Measurements from ENCODE around the gene SGK1. TPM values are rescaled to one million over a fixed set of nuclear protein-coding genes. Genes with fewer than 3 reads are reported as not detected.

SGK1 gene
- total and polyA plus RNA-seq, 7 donors = 17.2 to 352 (median 35.2) TPM

DNA sequence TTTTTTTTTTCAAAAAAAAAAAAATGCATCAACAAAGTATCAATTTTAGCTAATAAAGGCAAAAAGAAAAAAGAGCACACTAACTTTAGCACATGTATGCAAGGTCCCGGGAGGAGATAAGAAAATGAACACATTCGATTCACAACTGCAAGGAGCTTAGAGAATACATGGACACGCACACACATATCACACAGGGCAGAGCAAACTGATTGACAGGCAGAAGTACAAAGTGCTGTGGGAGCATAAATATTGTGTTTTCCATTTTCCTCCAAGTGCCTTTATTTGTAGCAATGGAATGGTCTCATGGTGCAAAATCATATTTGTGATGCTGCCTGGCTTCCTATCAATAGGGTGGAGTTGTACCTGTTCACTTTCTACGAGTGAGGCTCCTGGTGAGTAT lies 63.8 kb downstream of the SGK1 start:
- H3K36me3 ChIP-seq = no peaks in the 10 kb centered on the region
- 94 to 96% methylated on average over 4 of the region's 4 CpGs for WGBS, 2 donors
- intact Hi-C loops (cut with DNase I) = no loop called here
- TF ChIP-seq POLR2AphosphoS5 (IDR thresholded peaks at IDR 0.05) = no peak
- TF ChIP-seq, protein P1, sequence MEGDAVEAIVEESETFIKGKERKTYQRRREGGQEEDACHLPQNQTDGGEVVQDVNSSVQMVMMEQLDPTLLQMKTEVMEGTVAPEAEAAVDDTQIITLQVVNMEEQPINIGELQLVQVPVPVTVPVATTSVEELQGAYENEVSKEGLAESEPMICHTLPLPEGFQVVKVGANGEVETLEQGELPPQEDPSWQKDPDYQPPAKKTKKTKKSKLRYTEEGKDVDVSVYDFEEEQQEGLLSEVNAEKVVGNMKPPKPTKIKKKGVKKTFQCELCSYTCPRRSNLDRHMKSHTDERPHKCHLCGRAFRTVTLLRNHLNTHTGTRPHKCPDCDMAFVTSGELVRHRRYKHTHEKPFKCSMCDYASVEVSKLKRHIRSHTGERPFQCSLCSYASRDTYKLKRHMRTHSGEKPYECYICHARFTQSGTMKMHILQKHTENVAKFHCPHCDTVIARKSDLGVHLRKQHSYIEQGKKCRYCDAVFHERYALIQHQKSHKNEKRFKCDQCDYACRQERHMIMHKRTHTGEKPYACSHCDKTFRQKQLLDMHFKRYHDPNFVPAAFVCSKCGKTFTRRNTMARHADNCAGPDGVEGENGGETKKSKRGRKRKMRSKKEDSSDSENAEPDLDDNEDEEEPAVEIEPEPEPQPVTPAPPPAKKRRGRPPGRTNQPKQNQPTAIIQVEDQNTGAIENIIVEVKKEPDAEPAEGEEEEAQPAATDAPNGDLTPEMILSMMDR (IDR thresholded peaks at IDR 0.05) = no peak
- TF ChIP-seq EP300 (IDR thresholded peaks at IDR 0.05) = no peak
- TF ChIP-seq POLR2A (IDR thresholded peaks at IDR 0.05) = no peak
- no peak for DNase-seq
- no peaks in the 10 kb centered on the region for H3K9me3 ChIP-seq
- no peaks in the 10 kb centered on the region for H3K27me3 ChIP-seq
- no peak overlapping the region for H3K27ac ChIP-seq
- H3K4me1 ChIP-seq = no peaks in the 10 kb centered on the region
- no peak overlapping the region for H3K4me3 ChIP-seq

DNA sequence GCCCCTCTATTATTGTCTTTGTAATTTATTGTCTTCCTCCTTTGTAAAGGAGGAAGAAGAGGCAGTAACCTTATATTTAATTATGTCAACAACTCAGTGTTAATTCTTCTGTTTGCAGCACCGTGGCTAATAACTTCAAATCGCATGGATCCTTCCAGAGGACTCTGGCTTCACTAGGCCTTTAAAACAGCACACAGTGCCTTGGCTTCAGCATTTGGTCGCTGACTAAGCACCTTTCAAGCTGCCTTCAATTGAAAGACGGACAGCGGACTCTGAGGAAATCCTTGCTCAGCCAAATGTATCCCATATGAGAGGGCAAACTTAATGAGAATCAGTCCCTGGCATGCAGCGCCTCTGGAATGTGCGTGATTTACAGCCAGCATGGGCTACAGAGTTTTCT lies 64.2 kb downstream of the SGK1 start:
- no peaks in the 10 kb centered on the region for H3K9me3 ChIP-seq
- H3K4me3 ChIP-seq = no peak overlapping the region
- no peaks in the 10 kb centered on the region for H3K4me1 ChIP-seq
- no peaks in the 10 kb centered on the region for H3K27me3 ChIP-seq
- intact Hi-C loops (cut with DNase I) = no loop called here
- no peak overlapping the region for H3K27ac ChIP-seq
- H3K36me3 ChIP-seq = no peaks in the 10 kb centered on the region
- DNase-seq = no peak
- 81 to 86% methylated on average over 7 of the region's 7 CpGs for WGBS, 2 donors
- no peak for TF ChIP-seq EP300 (IDR thresholded peaks at IDR 0.05)
- no peak for TF ChIP-seq POLR2AphosphoS5 (IDR thresholded peaks at IDR 0.05)
- TF ChIP-seq POLR2A (IDR thresholded peaks at IDR 0.05) = no peak
- TF ChIP-seq, protein P1 (IDR thresholded peaks at IDR 0.05) = no peak

DNA sequence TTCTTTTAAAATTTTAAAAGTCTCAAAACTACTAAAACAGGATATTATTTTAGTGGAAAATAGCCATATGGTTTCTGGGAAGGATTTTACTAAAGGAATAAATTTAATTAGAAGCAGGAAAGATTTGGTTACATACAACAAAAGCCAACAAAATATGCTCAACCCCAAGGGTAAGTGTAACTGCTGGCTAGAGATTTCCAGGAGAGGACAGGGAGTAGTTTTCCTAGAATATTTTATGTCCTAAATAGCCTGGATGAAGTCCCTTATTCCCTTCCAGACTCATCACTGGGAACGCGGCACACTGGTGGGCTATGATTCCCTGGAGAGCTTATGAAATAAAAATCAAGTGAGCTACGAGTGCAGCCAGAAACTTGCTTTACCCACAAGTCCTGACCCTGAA lies 66.6 kb downstream of the SGK1 start:
- DNase-seq = no peak
- Histone ChIP-seq H3K9me3 (no peaks in the 10 kb centered on the region), H3K27me3 (no peaks in the 10 kb centered on the region), H3K36me3 (no peaks in the 10 kb centered on the region), H3K27ac (no peak overlapping the region), H3K4me3 (no peak overlapping the region), H3K4me1 (no peaks in the 10 kb centered on the region)
- 92 to 95% methylated on average over 3 of the region's 3 CpGs for WGBS, 2 donors
- TF ChIP-seq POLR2A (IDR thresholded peaks at IDR 0.05) (no peak), EP300 (IDR thresholded peaks at IDR 0.05) (no peak), POLR2AphosphoS5 (IDR thresholded peaks at IDR 0.05) (no peak)
- TF ChIP-seq, protein P1 (IDR thresholded peaks at IDR 0.05) = no peak
- intact Hi-C loops (cut with DNase I) = no loop called here

DNA sequence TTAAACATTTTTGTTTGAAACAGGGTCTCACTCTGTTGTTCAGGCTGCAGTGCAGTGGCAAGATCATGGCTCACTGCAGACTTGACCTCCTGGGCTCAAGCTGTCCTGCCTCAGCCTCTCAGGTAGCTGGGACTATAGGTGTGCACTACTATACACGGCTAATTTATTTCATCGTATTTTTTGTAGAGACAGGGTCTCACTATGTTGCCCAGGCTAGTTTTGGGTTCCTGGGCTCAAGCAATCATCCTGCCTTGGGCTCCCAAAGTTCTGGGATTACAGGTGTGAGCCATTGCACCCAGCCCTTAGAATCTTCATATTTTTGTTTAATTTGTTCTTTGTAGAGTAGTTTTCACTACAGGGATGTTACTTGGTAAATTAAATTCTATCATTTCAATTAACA lies 67.1 kb downstream of the SGK1 start:
- no peak for TF ChIP-seq EP300 (IDR thresholded peaks at IDR 0.05)
- TF ChIP-seq, protein P1 (IDR thresholded peaks at IDR 0.05) = no peak
- TF ChIP-seq POLR2A (IDR thresholded peaks at IDR 0.05) = no peak
- no peak for TF ChIP-seq POLR2AphosphoS5 (IDR thresholded peaks at IDR 0.05)
- Histone ChIP-seq H3K27me3 (no peaks in the 10 kb centered on the region), H3K27ac (no peak overlapping the region), H3K36me3 (no peaks in the 10 kb centered on the region), H3K4me3 (no peak overlapping the region), H3K9me3 (no peaks in the 10 kb centered on the region), H3K4me1 (no peaks in the 10 kb centered on the region)
- 96 to 98% methylated on average over 2 of the region's 2 CpGs for WGBS, 2 donors
- no peak for DNase-seq
- intact Hi-C loops (cut with DNase I) = no loop called here

Data from sigmoid colon (tissue), 7 donors.